Ascending aorta (tissue), 2 donors: ENCODE data around the gene ACTL6B. TPM values are rescaled to one million over a fixed set of nuclear protein-coding genes. Genes with fewer than 3 reads are reported as not detected.
"Not testable (repeated sequence)": the region's sequence is repeated elsewhere in the genome, so short reads cannot be mapped to it uniquely, and the experiment has no call there.

Experiments used
- DNase-seq, 2 donors: peaks; one replicate each; pipeline ENCODE4 v3.0.0-alpha.2; 2019; ENCODE audit warnings: low spot score in 2 of 2
- H3K27ac ChIP-seq, 2 donors: fragments of 200-600 bp; sonication (generic); one replicate each; pipeline ENCODE4 v1.5.1; 2016 to 2017; ENCODE audit warnings: mild to moderate bottlenecking in 1 of 2
- H3K27me3 ChIP-seq: fragments of 200-600 bp; sonication (generic); one replicate; pipeline ENCODE4 v1.5.1; 2017
- H3K36me3 ChIP-seq, 2 donors: fragments of 200-600 bp; sonication (generic); one replicate each; pipeline ENCODE4 v1.5.1; 2016
- H3K4me1 ChIP-seq, 2 donors: fragments of 200-600 bp; sonication (generic); one replicate each; pipeline ENCODE4 v1.5.1; 2016 to 2017; ENCODE audit warnings: mild to moderate bottlenecking in 1 of 2
- H3K4me3 ChIP-seq, 2 donors: fragments of 200-600 bp; sonication (generic); one replicate each; pipeline ENCODE4 v1.5.1; 2016 to 2017; ENCODE audit warnings: mild to moderate bottlenecking in 1 of 2
- H3K9me3 ChIP-seq, 2 donors: fragments of 200-600 bp; sonication (generic); one replicate each; pipeline ENCODE4 v1.5.1; 2016
- intact Hi-C: fragments of 100-400 bp; cut with DNase I; formaldehyde crosslinking; loops from one replicate; pipeline ENCODE4 v1.15.1; 2023
- total RNA-seq: library from RNA; depleted of rRNA; stranded (reverse); fragments of >200 nt; gene quantifications from one replicate; pipeline ENCODE4 v1.1.0, GENCODE V29; 2016
- TF ChIP-seq, protein P1 (sequence below), 3 experiments: fragments of 200-600 bp in 2 of 3; fragments of 450-650 bp in 1 of 3; sonication (generic) in 2 of 3; IDR thresholded peaks; one replicate each; pipeline ENCODE4 v1.5.1; 2016 to 2019; ENCODE audit warnings: antibody characterized with exemption in 3 of 3, mild to moderate bottlenecking in 1 of 3, moderate library complexity in 1 of 3

ACTL6B gene
- total RNA-seq, 1 donor from 2014 or later, result not detected

DNA sequence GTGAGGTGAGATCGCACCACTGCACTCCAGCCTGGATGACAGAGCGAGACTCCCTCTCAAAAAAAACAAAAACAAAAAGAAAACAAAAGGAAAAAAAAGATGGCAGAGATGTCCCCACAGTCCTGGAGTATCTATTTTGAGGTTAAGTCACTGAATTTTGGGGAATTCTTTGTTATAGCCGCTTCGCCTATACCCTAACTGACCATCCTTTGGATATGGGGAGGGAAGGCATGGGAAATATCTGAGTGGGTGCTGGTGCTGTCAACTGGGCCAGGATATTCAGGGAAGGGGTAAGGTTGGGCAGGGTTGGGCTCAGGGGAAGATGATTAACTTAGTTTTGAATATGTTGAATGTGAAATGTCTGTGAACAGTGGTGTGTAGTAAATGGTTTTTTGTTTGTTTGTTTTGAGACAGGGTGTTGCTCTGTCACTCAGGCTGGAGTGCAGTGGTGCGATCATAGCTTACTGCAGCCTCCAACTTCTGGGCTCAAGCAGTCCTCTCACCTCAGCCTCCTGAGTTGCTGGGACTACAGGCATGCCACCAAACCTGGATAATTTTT lies 9.0 kb upstream of the ACTL6B start:
- Histone ChIP-seq H3K4me1 (peaks cover 0 to 3% of the 10 kb centered on the region in 2 donors), H3K4me3 (no peak overlapping the region), H3K27ac (no peak overlapping the region), H3K36me3 (no peaks in the 10 kb centered on the region), H3K27me3 (no peaks in the 10 kb centered on the region), H3K9me3 (no peaks in the 10 kb centered on the region)
- no peak for DNase-seq
- TF ChIP-seq, protein P1, sequence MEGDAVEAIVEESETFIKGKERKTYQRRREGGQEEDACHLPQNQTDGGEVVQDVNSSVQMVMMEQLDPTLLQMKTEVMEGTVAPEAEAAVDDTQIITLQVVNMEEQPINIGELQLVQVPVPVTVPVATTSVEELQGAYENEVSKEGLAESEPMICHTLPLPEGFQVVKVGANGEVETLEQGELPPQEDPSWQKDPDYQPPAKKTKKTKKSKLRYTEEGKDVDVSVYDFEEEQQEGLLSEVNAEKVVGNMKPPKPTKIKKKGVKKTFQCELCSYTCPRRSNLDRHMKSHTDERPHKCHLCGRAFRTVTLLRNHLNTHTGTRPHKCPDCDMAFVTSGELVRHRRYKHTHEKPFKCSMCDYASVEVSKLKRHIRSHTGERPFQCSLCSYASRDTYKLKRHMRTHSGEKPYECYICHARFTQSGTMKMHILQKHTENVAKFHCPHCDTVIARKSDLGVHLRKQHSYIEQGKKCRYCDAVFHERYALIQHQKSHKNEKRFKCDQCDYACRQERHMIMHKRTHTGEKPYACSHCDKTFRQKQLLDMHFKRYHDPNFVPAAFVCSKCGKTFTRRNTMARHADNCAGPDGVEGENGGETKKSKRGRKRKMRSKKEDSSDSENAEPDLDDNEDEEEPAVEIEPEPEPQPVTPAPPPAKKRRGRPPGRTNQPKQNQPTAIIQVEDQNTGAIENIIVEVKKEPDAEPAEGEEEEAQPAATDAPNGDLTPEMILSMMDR (IDR thresholded peaks at IDR 0.05), result no peak
- intact Hi-C loops, result no loop called here

DNA sequence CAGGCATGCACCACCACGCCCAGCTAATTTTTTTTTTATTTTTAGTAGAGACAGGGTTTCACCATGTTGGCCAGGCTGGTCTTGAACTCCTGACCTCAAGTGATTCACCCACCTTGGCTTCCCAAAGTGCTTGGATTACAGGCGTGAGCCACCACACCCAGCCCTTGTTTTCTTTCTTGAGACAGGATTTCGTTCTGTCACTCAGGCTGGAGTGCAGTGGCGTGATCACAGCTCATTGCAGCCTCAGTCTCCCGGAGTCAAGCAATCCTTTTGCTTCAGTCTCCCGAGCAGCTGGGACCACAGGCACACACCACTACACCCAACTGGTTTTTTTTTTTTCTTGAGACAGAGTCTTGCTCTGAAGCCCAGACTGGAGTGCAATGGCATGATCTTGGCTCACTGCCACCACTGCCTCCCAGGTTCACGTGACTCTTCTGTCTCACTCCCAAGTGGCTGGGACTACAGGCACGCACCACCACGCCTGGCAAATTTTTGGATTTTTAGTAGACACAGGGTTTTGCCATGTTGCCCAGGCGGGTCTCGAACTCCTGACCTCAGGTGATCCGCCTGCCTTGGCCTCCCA lies 6.0 kb upstream of the ACTL6B start:
- H3K9me3 ChIP-seq, H3K27me3 ChIP-seq, intact Hi-C loops: not testable (repeated sequence)

DNA sequence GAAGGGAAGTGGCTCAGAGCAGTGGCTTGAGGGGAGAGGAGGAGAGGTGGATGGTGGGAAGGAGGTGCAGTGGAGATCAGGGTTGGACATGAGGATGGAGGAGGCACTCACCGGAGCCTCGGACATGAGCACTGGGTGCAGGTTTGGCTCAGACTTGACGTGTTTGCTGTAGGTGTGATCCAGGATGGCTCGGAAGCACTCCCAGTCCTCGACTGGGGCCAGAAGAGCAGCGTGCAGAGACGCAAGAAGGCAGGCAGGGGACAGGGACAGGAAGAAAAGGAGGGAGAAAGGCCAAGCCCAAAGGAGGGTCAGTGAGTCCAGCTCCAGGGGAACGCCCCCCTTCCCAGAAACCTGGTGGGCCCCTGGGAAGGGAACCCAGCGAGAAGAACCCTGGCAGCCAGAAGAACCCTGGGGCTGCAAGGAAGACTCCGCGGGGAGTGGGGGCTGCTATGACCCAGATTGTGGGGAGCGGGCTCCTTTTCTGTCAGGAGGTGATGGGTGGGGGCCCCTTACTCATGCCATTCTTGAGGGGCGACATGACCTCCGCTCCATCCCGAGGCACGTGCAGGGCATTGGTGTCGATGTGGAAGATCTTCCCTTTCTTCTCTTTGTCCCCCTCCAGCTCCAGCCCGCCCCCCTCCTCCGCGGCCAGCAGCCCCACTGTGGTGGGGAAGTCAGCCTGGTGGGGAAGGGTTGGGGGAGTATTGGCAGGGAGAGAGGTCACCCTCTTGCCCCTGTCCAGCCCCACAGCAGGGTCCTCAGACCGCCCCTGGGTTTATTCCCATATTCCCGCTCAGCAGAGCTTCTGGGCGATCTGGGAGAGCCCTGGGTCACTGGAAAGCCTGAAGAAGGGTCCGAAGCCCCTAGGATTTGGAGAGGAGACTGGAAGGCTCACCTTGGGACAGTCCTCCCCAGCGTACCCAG lies 1.1 kb downstream of the ACTL6B start:
- no peaks in the 10 kb centered on the region for H3K9me3 ChIP-seq
- peaks cover 15% of the 10 kb centered on the region for H3K27me3 ChIP-seq
- intact Hi-C loops, result no loop called here
- TF ChIP-seq, protein P1 (IDR thresholded peaks at IDR 0.05), result no peak
- H3K36me3 ChIP-seq, result no peaks in the 10 kb centered on the region
- no peaks in the 10 kb centered on the region for H3K4me1 ChIP-seq
- no peak for DNase-seq
- H3K27ac ChIP-seq, result no peak overlapping the region
- H3K4me3 ChIP-seq, result no peak overlapping the region

More for the DNA sequence above, 6.0 kb upstream of the ACTL6B start:
- H3K4me3 ChIP-seq, H3K36me3 ChIP-seq, DNase-seq, H3K27ac ChIP-seq, H3K4me1 ChIP-seq: not testable (repeated sequence)

DNA sequence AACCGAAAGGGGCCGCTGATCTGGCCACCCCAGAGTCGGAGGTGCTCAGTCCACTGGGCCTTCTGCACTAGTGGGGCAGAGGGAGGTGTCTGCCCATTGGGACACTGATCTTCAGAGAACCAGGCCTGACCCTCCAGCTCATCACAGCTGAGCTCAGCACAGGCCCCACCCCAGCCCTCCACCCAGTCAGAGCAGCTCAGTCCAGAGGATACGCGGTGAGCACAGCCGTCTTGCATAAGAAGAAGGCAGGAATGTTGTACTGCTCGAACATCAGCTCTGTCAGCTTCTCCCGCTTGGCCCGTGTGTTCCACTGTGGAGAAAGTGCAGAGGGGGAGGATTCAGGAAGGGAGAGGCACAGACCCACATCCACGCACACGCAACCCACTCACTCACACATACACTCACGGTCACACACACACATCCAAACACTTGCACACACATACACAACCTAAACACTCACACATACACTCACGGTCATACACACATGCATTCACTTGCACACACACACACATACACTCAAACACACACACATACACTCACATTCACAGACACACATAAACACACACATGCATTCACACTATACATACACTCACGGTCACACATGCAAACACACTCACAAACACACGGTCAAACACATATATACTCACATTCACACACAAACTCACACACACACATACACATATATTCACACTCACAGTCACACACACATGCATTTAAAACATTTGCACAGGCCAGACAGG lies 6.3 kb downstream of the ACTL6B start:
- Histone ChIP-seq H3K27me3 (peaks cover 6% of the 10 kb centered on the region), H3K4me3 (no peak overlapping the region), H3K27ac (no peak overlapping the region), H3K9me3 (no peaks in the 10 kb centered on the region), H3K36me3 (no peaks in the 10 kb centered on the region), H3K4me1 (no peaks in the 10 kb centered on the region)
- no peak for DNase-seq
- TF ChIP-seq, protein P1 (IDR thresholded peaks at IDR 0.05), result no peak
- intact Hi-C loops, result no loop called here

DNA sequence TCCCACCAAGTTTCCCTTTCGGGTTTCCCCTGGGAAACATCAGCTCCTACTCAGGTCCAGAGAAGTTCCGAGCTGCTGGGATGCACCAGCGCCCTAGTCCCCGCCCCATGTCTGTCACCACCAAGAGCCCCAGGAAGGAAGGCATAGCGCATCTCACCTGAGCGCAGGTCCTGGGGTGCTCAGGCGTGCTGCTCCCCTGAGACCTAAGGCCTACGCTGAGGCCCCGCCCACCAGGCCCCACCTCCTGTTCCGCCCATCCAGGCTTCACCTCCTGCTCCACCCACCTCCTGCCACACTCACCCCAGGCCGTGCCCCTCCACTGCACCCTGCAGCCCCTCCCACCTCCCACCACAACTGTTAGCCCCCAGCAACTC lies 13.7 kb downstream of the ACTL6B start:
- Histone ChIP-seq H3K27ac (no peak overlapping the region), H3K9me3 (no peaks in the 10 kb centered on the region), H3K4me3 (no peak overlapping the region), H3K36me3 (no peaks in the 10 kb centered on the region), H3K27me3 (no peaks in the 10 kb centered on the region), H3K4me1 (no peaks in the 10 kb centered on the region)
- TF ChIP-seq, protein P1 (IDR thresholded peaks at IDR 0.05), result no peak
- intact Hi-C loops, result no loop called here
- no peak for DNase-seq
